Measurements from ENCODE around the gene SOCS3. TPM values are rescaled to one million over a fixed set of nuclear protein-coding genes. Genes with fewer than 3 reads are reported as not detected.
"Not testable (repeated sequence)": the region's sequence is repeated elsewhere in the genome, so short reads cannot be mapped to it uniquely, and the experiment has no call there.

Gene SOCS3
- polyA plus RNA-seq, 10 donors = 4.2 to 161 (median 21.2) TPM

DNA sequence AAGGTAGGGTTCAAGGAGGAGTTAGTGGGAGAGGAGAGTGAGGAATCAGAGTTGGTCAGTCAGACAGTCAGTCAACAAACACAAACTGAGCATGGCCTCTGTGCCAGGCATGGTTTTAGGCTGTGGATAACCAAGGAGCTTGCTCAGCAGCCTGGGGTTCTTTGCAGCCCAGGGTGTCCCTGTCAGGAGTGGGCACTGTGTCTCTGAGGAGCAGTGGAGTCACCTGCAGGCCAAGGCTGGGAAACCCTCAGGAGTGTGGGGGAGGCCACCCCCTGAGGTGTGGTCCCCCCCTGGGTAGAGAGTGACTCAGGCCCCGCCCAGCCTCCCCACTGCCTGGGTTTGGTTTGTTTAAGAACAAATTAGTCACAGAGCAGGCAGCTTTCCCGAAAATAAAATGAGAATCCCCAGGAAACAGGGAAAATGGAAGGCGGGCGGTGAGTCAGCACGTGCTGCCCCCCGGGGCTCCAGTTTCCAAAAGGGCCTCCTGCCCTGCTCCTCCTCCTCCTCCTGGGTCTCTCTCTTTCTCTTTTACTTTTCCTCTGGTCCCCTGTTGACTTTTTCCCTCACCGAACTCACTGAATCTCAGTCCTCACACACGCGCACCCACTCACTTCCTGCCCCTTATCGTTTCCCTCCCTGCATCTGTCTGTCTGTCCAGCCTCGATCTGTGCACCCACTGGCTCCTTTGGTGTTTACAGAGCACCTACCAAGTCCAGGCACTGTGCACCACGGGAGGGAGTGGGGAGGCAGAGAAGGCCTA is 44.3 kb downstream of the SOCS3 start:
- DNase-seq = peak; percentile 86 to 94 (median 92)

DNA sequence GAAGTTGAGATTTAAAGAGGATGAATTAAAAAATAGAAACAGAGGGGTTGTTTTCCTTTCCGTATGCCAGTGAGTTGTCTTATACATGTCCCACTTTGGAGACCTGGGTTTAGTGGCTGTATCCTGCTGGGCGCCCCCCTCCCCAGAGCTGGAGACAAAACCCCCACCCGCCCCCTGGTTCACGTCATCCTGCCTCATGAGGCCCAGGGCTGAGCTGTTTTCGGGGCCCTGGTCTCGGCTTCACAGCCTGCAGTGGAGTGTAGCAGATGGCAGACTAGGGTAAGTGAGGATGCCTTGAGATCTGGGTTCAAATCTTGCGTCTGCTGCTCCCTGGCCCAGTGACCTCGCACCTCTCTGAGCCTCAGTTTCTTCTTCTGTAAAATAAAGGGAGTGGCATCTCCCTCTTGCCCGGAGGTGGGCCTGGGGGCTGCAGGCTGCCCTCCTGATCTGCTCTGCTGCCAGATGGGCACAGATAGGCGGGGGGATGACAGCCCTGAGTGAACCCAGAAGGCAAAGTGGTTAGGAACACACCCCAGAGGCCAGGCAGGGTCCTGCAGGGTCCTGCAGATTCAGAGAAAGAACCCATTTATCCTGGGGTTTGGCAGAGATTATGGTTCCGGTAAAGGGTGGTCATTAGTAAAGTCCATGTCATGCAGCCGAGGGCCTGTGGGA is 45.1 kb downstream of the SOCS3 start:
- no peak for DNase-seq

DNA sequence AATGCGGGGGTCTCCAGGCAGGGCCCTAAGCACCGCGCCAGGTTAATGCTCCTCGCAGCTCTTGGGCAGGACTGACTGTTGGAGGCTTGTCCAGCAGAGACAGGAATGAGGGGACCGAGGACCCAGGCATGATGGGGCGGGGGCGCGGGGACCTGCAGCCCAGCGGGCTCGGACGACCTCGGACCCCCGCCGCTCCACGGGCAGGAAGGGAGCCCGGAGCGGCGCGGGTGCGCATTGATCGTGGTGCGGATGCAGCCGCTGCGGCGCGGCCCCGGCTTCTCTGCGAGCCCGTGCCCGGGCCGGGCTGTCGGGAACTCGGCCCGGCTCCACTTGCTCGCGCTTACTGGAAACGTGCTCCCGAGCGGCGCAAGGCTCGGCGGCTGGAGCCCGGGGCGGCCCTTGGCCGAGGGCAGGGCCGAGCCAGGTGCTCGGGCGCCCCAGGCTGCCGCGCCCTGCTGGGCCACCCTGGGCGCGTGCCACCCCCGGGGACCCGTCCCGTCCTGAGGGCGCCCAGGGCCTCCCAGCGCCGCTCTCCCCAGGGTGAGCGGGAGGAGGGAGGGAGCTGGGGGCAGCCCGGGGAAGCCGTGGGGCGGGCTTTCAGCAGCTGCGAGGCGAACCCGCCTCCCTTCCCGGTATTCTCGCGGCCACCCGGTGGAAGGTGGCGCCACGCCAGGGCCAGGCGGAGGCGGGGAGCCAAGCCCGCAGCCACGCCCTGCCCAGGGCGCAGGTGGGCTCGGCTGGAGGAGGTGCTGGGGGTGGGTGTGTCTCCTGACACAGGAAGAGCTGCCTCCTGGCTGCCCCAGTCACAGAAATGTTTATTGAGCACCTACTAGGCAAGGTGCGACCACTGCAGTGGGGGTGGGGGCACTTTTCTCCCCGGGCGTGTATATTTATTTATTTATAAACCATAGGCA is 45.9 kb downstream of the SOCS3 start:
- peak; percentile 61 to 89 (median 73) for DNase-seq

DNA sequence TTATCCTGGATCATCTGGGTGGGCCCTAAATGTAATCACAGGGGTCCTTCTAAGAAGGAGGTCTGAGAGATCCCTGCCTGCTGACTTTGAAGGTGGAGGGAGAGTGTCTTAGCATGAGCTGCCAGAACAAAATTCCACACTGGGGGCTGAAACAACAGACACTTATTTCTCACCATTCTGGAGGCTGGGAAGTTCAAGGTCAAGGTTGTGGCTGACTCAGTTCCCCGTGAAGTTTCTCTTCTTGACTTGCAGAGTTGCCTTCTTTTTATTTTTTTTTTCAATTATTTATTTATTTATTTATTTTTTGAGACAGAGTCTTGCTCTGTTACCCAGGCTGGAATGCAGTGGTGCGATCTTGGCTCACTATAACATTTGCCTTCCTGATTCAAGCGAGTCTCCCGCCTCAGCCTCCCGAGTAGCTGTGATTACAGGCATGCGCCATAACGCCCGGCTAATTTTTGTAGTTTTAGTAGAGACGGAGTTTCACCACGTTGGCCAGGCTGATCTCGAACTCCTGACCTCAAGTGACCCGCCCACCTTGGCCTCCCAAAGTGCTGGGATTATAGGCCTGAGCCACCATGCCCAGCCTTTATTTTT is 50.1 kb downstream of the SOCS3 start:
- DNase-seq = not testable (repeated sequence)

DNA sequence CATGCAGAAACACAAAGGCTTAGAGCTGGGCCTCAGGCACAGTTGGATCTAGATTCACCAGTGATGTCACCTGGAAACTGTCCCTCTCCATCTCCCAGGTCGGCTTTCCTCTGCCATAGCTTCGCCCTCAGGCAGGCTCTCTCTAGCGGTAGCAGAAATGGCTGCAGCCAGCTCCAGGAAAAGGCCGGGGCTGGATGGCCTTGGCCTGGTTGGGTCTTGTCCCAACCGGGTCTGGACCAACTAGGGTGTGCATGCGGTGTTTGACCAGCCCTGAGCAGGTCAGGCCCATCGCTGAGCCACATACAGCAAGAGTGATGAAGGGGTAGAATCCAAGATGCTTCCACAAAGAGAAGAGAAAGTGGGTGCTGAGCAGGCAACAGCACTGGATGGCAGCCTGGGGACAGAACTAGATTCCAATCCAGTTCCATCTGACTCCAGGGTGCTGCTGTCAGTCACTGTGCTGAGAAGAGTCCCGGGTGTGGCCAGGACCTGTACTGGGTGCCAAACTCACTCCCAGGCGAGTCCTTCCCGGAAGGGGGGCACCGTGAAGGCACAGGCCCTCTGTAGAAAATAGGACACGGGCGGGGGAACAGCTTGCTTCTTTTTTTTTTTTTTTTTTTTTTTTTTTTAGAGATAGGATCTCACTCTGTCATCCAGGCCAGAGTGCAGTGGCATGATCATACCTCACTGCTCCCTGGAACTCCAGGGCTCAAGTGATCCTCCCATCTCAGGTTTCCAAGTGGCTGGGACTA is 51.8 kb downstream of the SOCS3 start:
- no peak for DNase-seq

DNA sequence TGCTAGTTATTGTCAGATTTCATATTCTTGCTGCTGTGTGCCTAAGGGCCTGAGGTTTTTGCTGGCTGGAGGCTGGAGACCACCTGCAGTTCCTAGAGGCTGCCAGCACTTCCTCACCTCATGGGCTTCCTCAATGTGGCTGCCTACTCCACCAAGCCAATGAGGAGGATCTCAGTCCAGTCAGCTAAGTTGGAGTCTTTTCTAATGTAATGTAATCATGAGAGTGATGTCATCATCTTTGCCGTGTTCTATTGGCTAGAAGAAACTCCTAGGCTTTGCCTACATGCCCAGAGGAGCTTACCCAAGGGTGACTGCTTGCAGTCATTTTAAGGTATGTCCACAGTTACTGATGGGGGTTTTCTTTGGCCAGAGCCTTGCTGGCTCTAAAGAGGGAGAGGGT is 53.0 kb downstream of the SOCS3 start:
- no peak for DNase-seq

Other genes starting within 250 kb of the SOCS3 start
- 10 to 100 TPM; 18.6 to 33.0 (median 22.6) TPM for gene TMC6, start 231.3 kb downstream of the SOCS3 start, polyA plus RNA-seq (ENCODE audit: insufficient read length in 10 of 10)
- 10 to 100 TPM in 1 of 10 donors, 1 to 10 TPM in 9; 1.9 to 14.0 (median 3.0) TPM for gene TMC8, start 229.3 kb downstream of the SOCS3 start, polyA plus RNA-seq (ENCODE audit: insufficient read length in 10 of 10)
- gene C17orf99, start 213.7 kb downstream of the SOCS3 start, polyA plus RNA-seq (ENCODE audit: insufficient read length in 10 of 10) = 1 to 10 TPM in 6 of 10 donors, under 1 TPM in 4; 0.51 to 1.7 (median 1.1) TPM
- gene SYNGR2, start 191.5 kb downstream of the SOCS3 start, polyA plus RNA-seq (ENCODE audit: insufficient read length in 10 of 10) = 10 to 100 TPM; 56.6 to 89.8 (median 81.4) TPM
- gene TK1, start 173.0 kb downstream of the SOCS3 start, polyA plus RNA-seq (ENCODE audit: insufficient read length in 10 of 10) = 10 to 100 TPM; 12.7 to 40.5 (median 19.7) TPM
- gene AFMID, start 172.7 kb downstream of the SOCS3 start, polyA plus RNA-seq (ENCODE audit: insufficient read length in 10 of 10) = 10 to 100 TPM; 28.3 to 39.5 (median 32.1) TPM
- 10 to 100 TPM; 10.3 to 26.3 (median 15.8) TPM for gene BIRC5, start 145.8 kb downstream of the SOCS3 start, polyA plus RNA-seq (ENCODE audit: insufficient read length in 10 of 10)
- under 1 TPM in 2 of 10 donors, not detected in 8; 0.11 to 0.14 TPM for gene TMEM235, start 128.4 kb downstream of the SOCS3 start, polyA plus RNA-seq (ENCODE audit: insufficient read length in 10 of 10)
- gene PGS1, start 18.6 kb upstream of the SOCS3 start, polyA plus RNA-seq (ENCODE audit: insufficient read length in 10 of 10) = 10 to 100 TPM; 17.2 to 30.6 (median 23.7) TPM
- 1 to 10 TPM in 9 of 10 donors, under 1 TPM in 1; 0.98 to 3.9 (median 1.6) TPM for gene DNAH17, start 217.3 kb upstream of the SOCS3 start, polyA plus RNA-seq (ENCODE audit: insufficient read length in 10 of 10)